G401 (cell line): ENCODE measurements around the gene LILRA5. TPM values are rescaled to one million over a fixed set of nuclear protein-coding genes. Genes with fewer than 3 reads are reported as not detected.
"Not testable (repeated sequence)": the region's sequence is repeated elsewhere in the genome, so short reads cannot be mapped to it uniquely, and the experiment has no call there.

ENCODE experiments used
- DNase-seq: peaks from one replicate; pipeline ENCODE4 v3.0.0-alpha.2; 2015; ENCODE audit warnings: low spot score
- in situ Hi-C: cut with HindIII; loops from 2 replicates; pipeline ENCODE4 v1.10.0; 2016; ENCODE audit warnings: low sequenced_read_pairs, mixed read lengths
- total RNA-seq: library from RNA; depleted of rRNA; stranded (reverse); fragments of >200 nt; shearing (Covaris generic); gene quantifications from 2 replicates; pipeline ENCODE4 v1.2.3, GENCODE V29; 2014; rRNA removed

Gene LILRA5
- total RNA-seq, result not detected in 2 replicates

- DNase-seq, result no peak
- in situ Hi-C loops, result no loop called here
Measured at GRCh38 chr19:54312436-54313377, at the start of gene LILRA5. Gene LILRA5 (minus strand): TSS chr19:54313166. CDS start chr19:54313019, 147 bp downstream.

GRCh38 chr19:54361680-54362422, 48.9 kb upstream of the LILRA5 start:
- DNase-seq, result not testable (repeated sequence)

GRCh38 chr19:54359149-54359820, 46.3 kb upstream of the LILRA5 start:
- DNase-seq, in situ Hi-C loops: not testable (repeated sequence)

More at GRCh38 chr19:54361680-54362422, 48.9 kb upstream of the LILRA5 start:
- in situ Hi-C loops, result not testable (repeated sequence)

- in situ Hi-C loops, result no loop called here
- no peak for DNase-seq
Measured at GRCh38 chr19:54357381-54357780, 44.4 kb upstream of the LILRA5 start.

GRCh38 chr19:54356444-54357056, 43.6 kb upstream of the LILRA5 start:
- no peak for DNase-seq
- in situ Hi-C loops, result no loop called here

- no peak for DNase-seq
- in situ Hi-C loops, result no loop called here
Measured at GRCh38 chr19:54355675-54356074, 42.7 kb upstream of the LILRA5 start.

- in situ Hi-C loops, result loop anchor here (5.0 kb wide), 1 partner anchor 72 kb away; the partner anchor contains the start of gene LILRB2
- DNase-seq, result no peak
Measured at GRCh38 chr19:54354761-54355160, 41.8 kb upstream of the LILRA5 start.

GRCh38 chr19:54352546-54352945, 39.6 kb upstream of the LILRA5 start:
- in situ Hi-C loops, result loop anchor here (5.0 kb wide), 1 partner anchor 70 kb away; the partner anchor contains the start of gene LILRB2
- DNase-seq, result no peak

- DNase-seq, result no peak
- in situ Hi-C loops, result loop anchor here (5.0 kb wide), 1 partner anchor 70 kb away; the partner anchor contains the start of gene LILRB2
Measured at GRCh38 chr19:54352041-54352440, 39.1 kb upstream of the LILRA5 start.

GRCh38 chr19:54351474-54351873, 38.5 kb upstream of the LILRA5 start:
- no peak for DNase-seq
- in situ Hi-C loops, result loop anchor here (5.0 kb wide), 1 partner anchor 69 kb away; the partner anchor contains the start of gene LILRB2

GRCh38 chr19:54345938-54346386, 33.0 kb upstream of the LILRA5 start:
- DNase-seq, result no peak
- in situ Hi-C loops, result no loop called here

- in situ Hi-C loops, result no loop called here
- no peak for DNase-seq
Measured at GRCh38 chr19:54343868-54344267, 30.9 kb upstream of the LILRA5 start.

GRCh38 chr19:54341295-54341694, 28.3 kb upstream of the LILRA5 start:
- in situ Hi-C loops, result no loop called here
- DNase-seq, result no peak

GRCh38 chr19:54339646-54340358, 26.8 kb upstream of the LILRA5 start:
- no peak for DNase-seq
- in situ Hi-C loops, result no loop called here

GRCh38 chr19:54338521-54338920, 25.6 kb upstream of the LILRA5 start:
- in situ Hi-C loops, result no loop called here
- DNase-seq, result no peak

GRCh38 chr19:54337858-54338230, 24.9 kb upstream of the LILRA5 start:
- no peak for DNase-seq
- in situ Hi-C loops, result no loop called here

GRCh38 chr19:54336893-54337857, 24.2 kb upstream of the LILRA5 start:
- no peak for DNase-seq
- in situ Hi-C loops, result no loop called here
